Caco-2 (cell line): ENCODE results near the gene LMX1A. TPM values are rescaled to one million over a fixed set of nuclear protein-coding genes. Genes with fewer than 3 reads are reported as not detected.

ENCODE experiments used
- BruUV-seq: library from RNA; stranded (reverse); fragments of 400-500 nt; replicated peaks from 2 replicates; lab custom pipeline; 2021; lab: Mats Ljungman, UMichigan
- CTCF ChIA-PET: fragments of 300-600 bp; sonication (Branson Sonifier 250); formaldehyde crosslinking; loops from one replicate; lab custom pipeline; 2022; ENCODE audit warnings: antibody characterized with exemption; lab: Charles Lee
- POLR2A ChIA-PET: fragments of 300-600 bp; sonication (Branson Sonifier 250); formaldehyde crosslinking; loops from one replicate; lab custom pipeline; 2022; ENCODE audit warnings: antibody characterized with exemption; lab: Charles Lee
- DNase-seq, 2 experiments: peaks; one replicate each; pipeline versions ENCODE4 v3.0.0 to v3.0.0-alpha.2; 2020 to 2022
- H3K27me3 ChIP-seq: replicated peaks from 2 replicates; pipeline ENCODE4 v1.6.0; 2011; ENCODE audit warnings: low read length; ENCODE audit not compliant: control insufficient read depth, insufficient read depth
- H3K36me3 ChIP-seq: 2 replicates; pipeline ENCODE4 v1.5.1; 2011; ENCODE audit warnings: low read length; ENCODE audit not compliant: control insufficient read depth, insufficient read depth
- H3K4me1 ChIP-seq: fragments of 250-450 bp; sonication (Bioruptor Pico); 2 replicates; pipeline ENCODE4 v1.5.1; 2020; ENCODE audit warnings: mild to moderate bottlenecking
- H3K4me3 ChIP-seq: 2 replicates; pipeline ENCODE4 v1.5.1; 2011; ENCODE audit warnings: low read depth, mild to moderate bottlenecking, control low read depth, low read length
- H3K9me3 ChIP-seq: fragments of 250-450 bp; sonication (Bioruptor Pico); 2 replicates; pipeline ENCODE4 v1.5.1; 2020; ENCODE audit warnings: mild to moderate bottlenecking, moderate library complexity
- H3K27ac Mint-ChIP-seq: one replicate; pipeline ENCODE4 v1.8.0; 2022; ENCODE audit warnings: mixed read lengths; ENCODE audit not compliant: unreplicated experiment
- H3K27me3 Mint-ChIP-seq: one replicate; pipeline ENCODE4 v1.8.0; 2022; ENCODE audit warnings: mixed read lengths; ENCODE audit not compliant: insufficient read depth, unreplicated experiment
- H3K36me3 Mint-ChIP-seq: one replicate; pipeline ENCODE4 v1.8.0; 2022; ENCODE audit warnings: mild to moderate bottlenecking, mixed read lengths; ENCODE audit not compliant: insufficient read depth, unreplicated experiment
- H3K4me1 Mint-ChIP-seq: one replicate; pipeline ENCODE4 v1.8.0; 2022; ENCODE audit warnings: low read depth, mixed read lengths; ENCODE audit not compliant: unreplicated experiment
- H3K4me3 Mint-ChIP-seq: one replicate; pipeline ENCODE4 v1.8.0; 2022; ENCODE audit warnings: mild to moderate bottlenecking, moderate library complexity, mixed read lengths; ENCODE audit not compliant: unreplicated experiment
- H3K9me3 Mint-ChIP-seq: one replicate; pipeline ENCODE4 v1.8.0; 2022; ENCODE audit warnings: mixed read lengths; ENCODE audit not compliant: unreplicated experiment
- CTCF ChIP-seq, 2 experiments: fragments of 200-600 bp in 1 of 2; IDR thresholded peaks; 1 replicate in 1 of 2; 2 replicates in 1 of 2; pipeline versions ENCODE4 v1.5.1 to v1.8.0; 2011 to 2022; ENCODE audit warnings: antibody characterized with exemption in 1 of 2, control low read depth in 1 of 2, inconsistent platforms in 1 of 2, low read depth in 1 of 2, low read length in 1 of 2, mild to moderate bottlenecking in 1 of 2, moderate library complexity in 1 of 2; ENCODE audit not compliant: insufficient read depth in 1 of 2, severe bottlenecking in 1 of 2, unreplicated experiment in 1 of 2
- intact Hi-C: fragments of 100-400 bp; cut with micrococcal nuclease; formaldehyde crosslinking; loops from one replicate; pipeline ENCODE4 v1.10.0; 2022; ENCODE audit not compliant: unreplicated experiment
- total RNA-seq: library from RNA; stranded (reverse); gene quantifications from 2 replicates; pipeline ENCODE4 v1.2.3, GENCODE V29; 2022

Gene LMX1A
- total RNA-seq, 1 experiment from 2014 or later: not detected

DNA sequence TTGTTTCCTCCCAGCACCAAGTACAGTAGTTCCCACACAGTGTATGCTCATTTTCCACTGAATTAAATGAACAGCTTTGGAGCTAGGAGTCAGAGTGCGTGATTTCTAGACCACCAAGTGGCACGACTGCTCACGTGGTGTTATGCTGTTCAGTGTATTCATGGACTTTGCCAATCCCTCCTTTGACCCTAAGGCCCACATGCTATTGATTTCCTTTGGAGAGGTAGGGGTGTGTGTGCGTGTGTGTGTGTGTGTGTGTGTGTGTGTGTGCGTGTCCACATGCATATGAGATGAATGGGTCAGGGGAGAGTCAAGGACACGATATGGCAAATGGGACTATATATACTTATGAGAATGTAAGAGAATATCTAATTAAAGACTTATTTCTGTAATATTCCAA, 177.2 kb downstream of the LMX1A start:
- H3K27me3 ChIP-seq: no peaks in the 10 kb centered on the region
- no TSS peak for BruUV-seq
- Mint-ChIP-seq H3K4me1 (no peaks in the 10 kb centered on the region), H3K27me3 (peaks cover 4% of the 10 kb centered on the region), H3K36me3 (no peaks in the 10 kb centered on the region), H3K9me3 (peaks cover 12% of the 10 kb centered on the region), H3K4me3 (no peak overlapping the region), H3K27ac (no peak overlapping the region)
- H3K36me3 ChIP-seq: no peaks in the 10 kb centered on the region
- POLR2A ChIA-PET: no interaction called here
- CTCF ChIA-PET: no interaction called here
- H3K4me3 ChIP-seq: no peak overlapping the region
- DNase-seq: no peak
- no peak for TF ChIP-seq CTCF (IDR thresholded peaks at IDR 0.05; ENCODE audit: insufficient read depth in 1 of 2, low read depth in 1 of 2, low read length in 1 of 2, severe bottlenecking in 1 of 2, unreplicated experiment in 1 of 2)
- H3K4me1 ChIP-seq: no peaks in the 10 kb centered on the region
- peaks cover 15% of the 10 kb centered on the region for H3K9me3 ChIP-seq
- intact Hi-C loops: no loop called here

DNA sequence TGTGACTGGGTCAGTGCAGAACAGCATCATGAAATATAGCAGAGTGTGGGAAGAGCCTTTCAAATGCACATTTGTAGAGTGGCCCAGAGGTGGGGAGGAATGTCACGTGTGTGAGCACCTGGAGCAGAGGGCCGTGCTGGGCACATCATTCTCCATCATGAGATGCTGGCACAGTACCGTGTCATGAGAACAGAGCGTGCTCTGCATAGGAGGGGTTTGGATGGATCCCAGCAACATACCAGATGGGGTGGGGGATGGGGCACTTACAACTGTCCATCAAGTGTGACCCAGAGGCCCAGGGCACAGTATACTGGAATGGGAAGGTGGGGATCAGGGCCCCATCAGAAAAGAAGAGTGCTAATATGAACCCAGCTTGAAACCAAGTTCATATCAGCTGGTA, 182.0 kb downstream of the LMX1A start:
- H3K4me1 ChIP-seq: no peaks in the 10 kb centered on the region
- H3K9me3 ChIP-seq: no peaks in the 10 kb centered on the region
- TF ChIP-seq CTCF (IDR thresholded peaks at IDR 0.05; ENCODE audit: insufficient read depth in 1 of 2, low read depth in 1 of 2, low read length in 1 of 2, severe bottlenecking in 1 of 2, unreplicated experiment in 1 of 2): no peak
- H3K27ac Mint-ChIP-seq: no peak overlapping the region
- intact Hi-C loops: no loop called here
- H3K27me3 ChIP-seq: no peaks in the 10 kb centered on the region
- no TSS peak for BruUV-seq
- no peaks in the 10 kb centered on the region for H3K9me3 Mint-ChIP-seq
- ChIA-PET CTCF (no interaction called here), POLR2A (no interaction called here)
- no peak overlapping the region for H3K4me3 ChIP-seq
- peaks cover 4% of the 10 kb centered on the region for H3K27me3 Mint-ChIP-seq
- no peak overlapping the region for H3K4me3 Mint-ChIP-seq
- no peaks in the 10 kb centered on the region for H3K36me3 ChIP-seq
- no peaks in the 10 kb centered on the region for H3K4me1 Mint-ChIP-seq
- no peak for DNase-seq
- H3K36me3 Mint-ChIP-seq: no peaks in the 10 kb centered on the region

DNA sequence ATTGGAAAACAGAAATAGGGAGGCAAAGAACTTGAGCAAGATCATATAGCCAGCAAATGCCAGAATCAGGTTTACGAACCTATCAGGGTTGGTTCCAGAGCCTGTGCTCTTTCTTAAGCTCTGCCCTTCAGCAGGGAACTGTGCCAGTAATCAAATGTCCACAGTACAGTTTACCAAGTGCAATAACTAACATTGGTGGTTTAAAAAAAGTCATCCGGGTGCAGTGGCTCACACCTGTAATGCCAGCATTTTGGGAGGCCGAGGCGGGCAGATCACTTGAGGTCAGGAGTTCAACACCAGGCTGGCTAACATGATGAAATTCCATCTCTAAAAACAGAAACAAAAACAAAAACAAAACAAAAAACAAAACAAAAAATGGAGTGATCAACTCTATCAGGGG, 182.7 kb downstream of the LMX1A start:
- peaks cover 3% of the 10 kb centered on the region for H3K27me3 Mint-ChIP-seq
- DNase-seq: no peak
- no peaks in the 10 kb centered on the region for H3K9me3 Mint-ChIP-seq
- no TSS peak for BruUV-seq
- H3K27ac Mint-ChIP-seq: no peak overlapping the region
- H3K4me1 ChIP-seq: no peaks in the 10 kb centered on the region
- H3K36me3 Mint-ChIP-seq: no peaks in the 10 kb centered on the region
- ChIA-PET POLR2A (no interaction called here), CTCF (no interaction called here)
- H3K4me1 Mint-ChIP-seq: no peaks in the 10 kb centered on the region
- intact Hi-C loops: no loop called here
- TF ChIP-seq CTCF (IDR thresholded peaks at IDR 0.05; ENCODE audit: insufficient read depth in 1 of 2, low read depth in 1 of 2, low read length in 1 of 2, severe bottlenecking in 1 of 2, unreplicated experiment in 1 of 2): no peak
- H3K36me3 ChIP-seq: no peaks in the 10 kb centered on the region
- H3K9me3 ChIP-seq: no peaks in the 10 kb centered on the region
- no peaks in the 10 kb centered on the region for H3K27me3 ChIP-seq
- H3K4me3 Mint-ChIP-seq: no peak overlapping the region
- H3K4me3 ChIP-seq: no peak overlapping the region
